H9 (cell line): ENCODE results near the gene ACOXL. TPM values are rescaled to one million over a fixed set of nuclear protein-coding genes. Genes with fewer than 3 reads are reported as not detected.

Experiments
- DNase-seq: peaks from one replicate; pipeline ENCODE4 v3.0.0-alpha.2; 2017
- H2AFZ ChIP-seq: one replicate; pipeline ENCODE4 v1.6.1; 2013; ENCODE audit warnings: mild to moderate bottlenecking, low read length, control low read depth, moderate library complexity
- H2AK5ac ChIP-seq: 2 replicates; pipeline ENCODE4 v1.6.1; 2013; ENCODE audit warnings: low read length, control low read depth, mixed read lengths; ENCODE audit not compliant: insufficient read length
- H2BK120ac ChIP-seq: one replicate; pipeline ENCODE4 v1.6.1; 2013; ENCODE audit warnings: low read depth, mild to moderate bottlenecking, low read length, control low read depth, inconsistent platforms; ENCODE audit not compliant: poor library complexity, severe bottlenecking
- H2BK12ac ChIP-seq: 2 replicates; pipeline ENCODE4 v1.6.1; 2013; ENCODE audit warnings: low read length, control low read depth, mixed read lengths, low read depth; ENCODE audit not compliant: insufficient read length
- H2BK15ac ChIP-seq: 2 replicates; pipeline ENCODE4 v1.6.1; 2013; ENCODE audit warnings: low read depth, low read length, control low read depth
- H2BK20ac ChIP-seq: one replicate; pipeline ENCODE4 v1.6.1; 2013; ENCODE audit warnings: low read depth, mild to moderate bottlenecking, low read length, control low read depth, inconsistent platforms; ENCODE audit not compliant: poor library complexity, severe bottlenecking
- H2BK5ac ChIP-seq: 2 replicates; pipeline ENCODE4 v1.6.1; 2013; ENCODE audit warnings: low read length, control low read depth, mixed read lengths; ENCODE audit not compliant: insufficient read length
- H3K14ac ChIP-seq: 2 replicates; pipeline ENCODE4 v1.6.1; 2013; ENCODE audit warnings: low read length, control low read depth; ENCODE audit not compliant: insufficient read depth
- H3K18ac ChIP-seq: 2 replicates; pipeline ENCODE4 v1.6.1; 2013; ENCODE audit warnings: low read depth, mild to moderate bottlenecking, mixed read lengths, low read length, control low read depth; ENCODE audit not compliant: insufficient read length
- H3K23ac ChIP-seq: 2 replicates; pipeline ENCODE4 v1.6.1; 2013; ENCODE audit warnings: low read length, control low read depth, mixed read lengths, low read depth; ENCODE audit not compliant: insufficient read length
- H3K23me2 ChIP-seq: 2 replicates; pipeline ENCODE4 v1.6.1; 2013; ENCODE audit warnings: low read depth, mild to moderate bottlenecking, mixed read lengths, low read length, control low read depth; ENCODE audit not compliant: insufficient read length, poor library complexity, severe bottlenecking
- H3K27ac ChIP-seq: 2 replicates; pipeline ENCODE4 v1.5.1; 2013; ENCODE audit warnings: low read length, control low read depth, mixed read lengths, low read depth; ENCODE audit not compliant: insufficient read length
- H3K27me3 ChIP-seq: 2 replicates; pipeline ENCODE4 v1.6.1; 2013; ENCODE audit warnings: low read length, control low read depth, inconsistent platforms; ENCODE audit not compliant: insufficient read depth
- H3K4ac ChIP-seq: 2 replicates; pipeline ENCODE4 v1.6.1; 2013; ENCODE audit warnings: low read depth, mild to moderate bottlenecking, control low read depth, inconsistent platforms, low read length, moderate library complexity
- H3K4me1 ChIP-seq: 2 replicates; pipeline ENCODE4 v1.6.1; 2013; ENCODE audit warnings: low read length, control low read depth, inconsistent platforms; ENCODE audit not compliant: insufficient read depth
- H3K4me2 ChIP-seq: 2 replicates; pipeline ENCODE4 v1.6.1; 2013; ENCODE audit warnings: low read length, control low read depth, mixed read lengths; ENCODE audit not compliant: insufficient read length, insufficient read depth
- H3K56ac ChIP-seq: 2 replicates; pipeline ENCODE4 v1.6.1; 2013; ENCODE audit warnings: low read depth, mild to moderate bottlenecking, mixed read lengths, low read length, control low read depth; ENCODE audit not compliant: insufficient read length
- H3K79me1 ChIP-seq: 2 replicates; pipeline ENCODE4 v1.6.1; 2013; ENCODE audit warnings: low read depth, mild to moderate bottlenecking, moderate library complexity, low read length, control low read depth, inconsistent platforms; ENCODE audit not compliant: insufficient read depth, poor library complexity, severe bottlenecking
- H3K79me2 ChIP-seq: 2 replicates; pipeline ENCODE4 v1.6.1; 2013; ENCODE audit warnings: low read length, control low read depth, inconsistent platforms; ENCODE audit not compliant: insufficient read depth
- H3K9ac ChIP-seq: 2 replicates; pipeline ENCODE4 v1.6.1; 2013; ENCODE audit warnings: low read length, control low read depth, mixed read lengths; ENCODE audit not compliant: insufficient read length; ENCODE audit errors: extremely low read depth
- H3K9me3 ChIP-seq: one replicate; pipeline ENCODE4 v1.6.1; 2013; ENCODE audit warnings: low read depth, low read length, inconsistent platforms; ENCODE audit not compliant: control insufficient read depth
- H3T11ph ChIP-seq: one replicate; pipeline ENCODE4 v1.6.1; 2013; ENCODE audit warnings: mild to moderate bottlenecking, low read length, control low read depth, inconsistent platforms
- H4K20me1 ChIP-seq: one replicate; pipeline ENCODE4 v1.6.1; 2013; ENCODE audit not compliant: control insufficient read depth, insufficient read length, insufficient read depth
- H4K5ac ChIP-seq: 2 replicates; pipeline ENCODE4 v1.6.1; 2013; ENCODE audit warnings: low read depth, mild to moderate bottlenecking, mixed read lengths, low read length, control low read depth; ENCODE audit not compliant: insufficient read length
- H4K8ac ChIP-seq: replicated peaks from 2 replicates; pipeline ENCODE4 v1.6.1; 2013; ENCODE audit warnings: low read length, control low read depth, mixed read lengths, low read depth; ENCODE audit not compliant: insufficient read length
- H4K91ac ChIP-seq: 2 replicates; pipeline ENCODE4 v1.6.1; 2013; ENCODE audit warnings: low read depth, mild to moderate bottlenecking, moderate library complexity, mixed read lengths, low read length, control low read depth; ENCODE audit not compliant: insufficient read length
- H3K27ac Mint-ChIP-seq, 3 experiments: 2 replicates in 2 of 3; 3 replicates in 1 of 3; pipeline ENCODE4 v1.8.0; 2020 to 2021; ENCODE audit warnings: mixed read lengths in 3 of 3, mild to moderate bottlenecking in 1 of 3, moderate library complexity in 1 of 3
- H3K27me3 Mint-ChIP-seq: 2 replicates; pipeline ENCODE4 v1.8.0; 2021; ENCODE audit warnings: low read depth, mild to moderate bottlenecking, moderate library complexity, mixed read lengths
- H3K36me3 Mint-ChIP-seq, 3 experiments: 2 replicates in 2 of 3; 3 replicates in 1 of 3; pipeline ENCODE4 v1.8.0; 2020 to 2021; ENCODE audit warnings: low read depth in 3 of 3, mixed read lengths in 3 of 3; ENCODE audit not compliant: insufficient read depth in 1 of 3
- H3K4me1 Mint-ChIP-seq, 2 experiments: 2 replicates each; pipeline ENCODE4 v1.8.0; 2020; ENCODE audit warnings: mixed read lengths in 2 of 2
- H3K4me3 Mint-ChIP-seq, 2 experiments: 2 replicates in 1 of 2; 3 replicates in 1 of 2; pipeline ENCODE4 v1.8.0; 2020 to 2021; ENCODE audit warnings: mild to moderate bottlenecking in 2 of 2, mixed read lengths in 2 of 2, moderate library complexity in 1 of 2
- H3K9me3 Mint-ChIP-seq, 2 experiments: 2 replicates in 1 of 2; 3 replicates in 1 of 2; pipeline ENCODE4 v1.8.0; 2020; ENCODE audit warnings: mild to moderate bottlenecking in 2 of 2, mixed read lengths in 2 of 2, moderate library complexity in 1 of 2
- WGBS: extraction: QIAGEN DNeasy Blood & Tissue Kit; methylation state at CpG from one replicate; pipeline ENCODE4 v1.1.7; 2013; ENCODE audit warnings: missing lambda C conversion rate, low lambda C conversion rate, mixed read lengths; ENCODE audit not compliant: insufficient read length; ENCODE audit errors: extremely low coverage; 5-methylcytosine and 5-hydroxymethylcytosine counted together
- total RNA-seq: library from RNA; stranded (reverse); gene quantifications from 2 replicates; pipeline ENCODE4 v1.2.1, GENCODE V29; 2021
- TF ChIP-seq, protein P1 (sequence below): fragments of 200-600 bp; sonication (generic); conservative IDR thresholded peaks from 3 replicates; pipeline ENCODE4 v1.8.0; 2021; ENCODE audit warnings: antibody characterized with exemption, mild to moderate bottlenecking

The ACOXL gene
- total RNA-seq, 1 experiment from 2014 or later = 37.6 TPM

DNA sequence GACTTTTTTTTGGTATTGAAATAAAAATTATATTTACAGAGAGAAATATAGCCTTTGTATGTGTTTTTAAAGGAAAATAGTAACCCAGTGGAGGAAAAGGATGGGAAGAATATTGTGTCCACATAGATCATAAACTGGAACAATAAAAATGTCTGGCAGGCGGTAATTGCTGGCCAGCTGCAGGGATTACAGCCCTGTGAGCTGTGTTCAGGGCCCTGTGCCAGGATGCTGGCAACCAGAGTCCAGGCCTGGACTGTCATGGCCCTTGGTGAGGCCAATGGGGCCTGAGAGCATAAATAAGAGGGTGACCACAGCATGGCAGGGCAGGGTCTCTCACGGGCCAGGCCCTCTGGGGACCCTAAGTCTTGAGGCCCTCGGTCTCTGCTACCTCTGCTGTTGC, 171.2 kb downstream of the ACOXL start:
- Histone ChIP-seq H4K91ac (no peak overlapping the region), H3K9ac (no peak overlapping the region), H3K18ac (no peak overlapping the region), H3K9me3 (no peaks in the 10 kb centered on the region), H3K56ac (no peak overlapping the region), H2BK15ac (no peak overlapping the region), H3K4me1 (peaks cover 7% of the 10 kb centered on the region; the same call in 1 of the 2 replicates), H4K20me1 (no peaks in the 10 kb centered on the region), H3K23me2 (no peaks in the 10 kb centered on the region), H3K79me2 (no peaks in the 10 kb centered on the region), H2BK5ac (no peak overlapping the region), H3K27me3 (no peaks in the 10 kb centered on the region), H2AK5ac (no peak overlapping the region), H2AFZ (no peak overlapping the region), H4K8ac (no peak overlapping the region), H4K5ac (no peak overlapping the region), H2BK20ac (no peak overlapping the region), H3K14ac (no peak overlapping the region), H3T11ph (no peak overlapping the region), H3K4me2 (no peak overlapping the region), H3K27ac (no peak overlapping the region), H3K4ac (no peak overlapping the region), H3K79me1 (no peaks in the 10 kb centered on the region), H3K23ac (no peak overlapping the region), H2BK120ac (no peak overlapping the region), H2BK12ac (no peak overlapping the region)
- Mint-ChIP-seq H3K27me3 (no peaks in the 10 kb centered on the region), H3K4me1 (peaks cover 15 to 23% of the 10 kb centered on the region in 2 experiments), H3K9me3 (no peaks in the 10 kb centered on the region), H3K36me3 (no peaks in the 10 kb centered on the region; a peak in 1 of 7 replicates), H3K27ac (peak overlapping the region in 1 of 3 experiments; percentile 54; a peak in 3 of 7 replicates), H3K4me3 (no peak overlapping the region)
- WGBS = no CpG with 5 or more reads among the region's 3 CpGs
- DNase-seq = no peak
- TF ChIP-seq, protein P1, sequence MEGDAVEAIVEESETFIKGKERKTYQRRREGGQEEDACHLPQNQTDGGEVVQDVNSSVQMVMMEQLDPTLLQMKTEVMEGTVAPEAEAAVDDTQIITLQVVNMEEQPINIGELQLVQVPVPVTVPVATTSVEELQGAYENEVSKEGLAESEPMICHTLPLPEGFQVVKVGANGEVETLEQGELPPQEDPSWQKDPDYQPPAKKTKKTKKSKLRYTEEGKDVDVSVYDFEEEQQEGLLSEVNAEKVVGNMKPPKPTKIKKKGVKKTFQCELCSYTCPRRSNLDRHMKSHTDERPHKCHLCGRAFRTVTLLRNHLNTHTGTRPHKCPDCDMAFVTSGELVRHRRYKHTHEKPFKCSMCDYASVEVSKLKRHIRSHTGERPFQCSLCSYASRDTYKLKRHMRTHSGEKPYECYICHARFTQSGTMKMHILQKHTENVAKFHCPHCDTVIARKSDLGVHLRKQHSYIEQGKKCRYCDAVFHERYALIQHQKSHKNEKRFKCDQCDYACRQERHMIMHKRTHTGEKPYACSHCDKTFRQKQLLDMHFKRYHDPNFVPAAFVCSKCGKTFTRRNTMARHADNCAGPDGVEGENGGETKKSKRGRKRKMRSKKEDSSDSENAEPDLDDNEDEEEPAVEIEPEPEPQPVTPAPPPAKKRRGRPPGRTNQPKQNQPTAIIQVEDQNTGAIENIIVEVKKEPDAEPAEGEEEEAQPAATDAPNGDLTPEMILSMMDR = no peak
